GM21367 (cell line): ENCODE measurements around the gene GAL3ST3.
"Not testable (repeated sequence)": the region's sequence is repeated elsewhere in the genome, so short reads cannot be mapped to it uniquely, and the experiment has no call there.

ENCODE experiments used
- ATAC-seq: cut with Tn5 transposase; IDR thresholded peaks from one replicate; pipeline ENCODE4 v1.9.1; 2021; ENCODE audit not compliant: unreplicated experiment

Gene GAL3ST3, protein sequence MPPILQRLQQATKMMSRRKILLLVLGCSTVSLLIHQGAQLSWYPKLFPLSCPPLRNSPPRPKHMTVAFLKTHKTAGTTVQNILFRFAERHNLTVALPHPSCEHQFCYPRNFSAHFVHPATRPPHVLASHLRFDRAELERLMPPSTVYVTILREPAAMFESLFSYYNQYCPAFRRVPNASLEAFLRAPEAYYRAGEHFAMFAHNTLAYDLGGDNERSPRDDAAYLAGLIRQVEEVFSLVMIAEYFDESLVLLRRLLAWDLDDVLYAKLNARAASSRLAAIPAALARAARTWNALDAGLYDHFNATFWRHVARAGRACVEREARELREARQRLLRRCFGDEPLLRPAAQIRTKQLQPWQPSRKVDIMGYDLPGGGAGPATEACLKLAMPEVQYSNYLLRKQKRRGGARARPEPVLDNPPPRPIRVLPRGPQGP

GRCh38 chr11:66048547-66049323 lies at the start of gene GAL3ST3:
GAL3ST3 (minus strand) TSS chr11:66049161; CDS start chr11:66045415, 3,746 bp downstream.
- ATAC-seq: no peak

GRCh38 chr11:66092125-66092524 lies 43.2 kb upstream of the GAL3ST3 start:
- not testable (repeated sequence) for ATAC-seq

- ATAC-seq: no peak
These were observed 41.3 kb upstream of the GAL3ST3 start for GRCh38 chr11:66090288-66090687.

GRCh38 chr11:66089067-66089466 lies 40.1 kb upstream of the GAL3ST3 start:
- no peak for ATAC-seq

- ATAC-seq: no peak
These were observed 38.4 kb upstream of the GAL3ST3 start for GRCh38 chr11:66087148-66087908.

GRCh38 chr11:66084821-66085475 lies 36.0 kb upstream of the GAL3ST3 start:
- no peak for ATAC-seq

- no peak for ATAC-seq
These were observed 34.8 kb upstream of the GAL3ST3 start for GRCh38 chr11:66083767-66084166.

- no peak for ATAC-seq
These were observed 34.2 kb upstream of the GAL3ST3 start for GRCh38 chr11:66082946-66083698.

GRCh38 chr11:66081505-66081904 lies 32.5 kb upstream of the GAL3ST3 start:
- ATAC-seq: peak; percentile 57

DNA sequence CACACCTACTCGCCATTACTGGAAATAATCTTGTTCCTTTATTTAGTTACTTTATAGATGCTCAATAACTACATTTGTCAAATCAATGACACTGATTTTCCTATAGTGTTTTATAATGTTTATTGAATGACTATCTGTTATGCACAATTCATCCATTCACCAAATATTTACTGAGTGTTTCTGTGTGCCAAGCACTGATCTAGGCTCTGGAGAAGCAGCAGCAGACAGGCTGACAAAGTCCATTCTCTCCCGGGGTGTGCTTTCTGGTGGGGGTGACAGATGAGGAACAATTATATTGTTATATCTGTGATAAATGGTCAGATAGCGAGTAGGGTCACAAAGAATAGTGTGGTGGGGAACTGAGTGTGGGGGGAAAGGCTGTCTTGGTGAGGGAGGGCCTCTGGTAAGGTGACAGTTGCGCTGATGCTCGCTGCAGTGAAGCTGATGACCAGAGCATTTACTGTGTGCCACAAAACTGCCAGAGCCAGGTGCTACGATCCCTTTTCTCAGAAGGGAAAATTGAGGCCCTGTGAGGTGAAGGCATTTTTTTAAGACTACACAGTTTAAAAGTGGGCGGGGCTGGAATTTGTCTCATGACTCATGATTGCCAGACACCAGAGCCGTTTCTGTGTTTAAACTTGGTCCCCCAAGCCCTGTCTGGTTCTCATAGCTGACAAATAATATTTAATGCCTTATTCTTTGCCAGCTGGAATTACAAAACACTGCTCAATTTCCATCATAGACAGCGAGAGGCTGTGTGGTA lies 31.3 kb upstream of the GAL3ST3 start:
- no peak for ATAC-seq

DNA sequence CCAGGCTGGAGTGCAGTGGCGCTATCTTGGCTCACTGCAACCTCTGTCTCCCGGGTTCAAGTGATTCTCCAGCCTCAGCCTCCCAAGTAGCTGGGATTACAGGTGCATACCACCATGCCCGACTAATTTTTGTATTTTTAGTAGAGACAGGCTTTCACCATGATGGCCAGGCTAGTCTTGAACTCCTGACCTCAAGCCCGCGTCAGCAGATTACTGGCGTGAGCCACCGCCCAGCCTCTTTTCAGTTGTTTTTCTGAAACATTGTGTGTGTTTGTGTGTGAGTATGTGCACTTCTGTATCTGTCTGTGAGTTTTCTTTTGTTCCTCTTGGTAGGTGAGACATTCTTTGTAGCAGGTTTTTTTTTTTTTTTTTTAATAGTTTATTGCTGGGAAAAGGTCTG lies 30.0 kb upstream of the GAL3ST3 start:
- ATAC-seq: not testable (repeated sequence)

DNA sequence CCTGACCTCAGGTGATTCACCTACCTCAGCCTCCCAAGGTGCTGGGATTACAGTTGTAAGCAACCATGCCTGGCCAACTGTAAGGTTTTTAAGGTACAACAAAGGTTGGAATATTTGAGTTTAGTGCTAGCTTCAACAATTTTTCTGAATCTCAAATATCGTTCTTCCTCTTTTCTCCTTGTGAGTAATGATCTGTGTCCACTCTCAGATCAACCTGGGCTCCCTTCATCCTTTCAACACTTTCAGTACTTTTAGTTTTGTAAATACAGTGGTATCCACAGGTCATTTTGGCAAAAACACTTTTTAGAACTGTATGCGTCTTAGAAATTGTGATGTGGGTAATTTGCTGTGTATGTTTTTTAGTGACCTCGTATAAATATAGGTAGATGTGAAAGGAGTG lies 29.0 kb upstream of the GAL3ST3 start:
- ATAC-seq: no peak

DNA sequence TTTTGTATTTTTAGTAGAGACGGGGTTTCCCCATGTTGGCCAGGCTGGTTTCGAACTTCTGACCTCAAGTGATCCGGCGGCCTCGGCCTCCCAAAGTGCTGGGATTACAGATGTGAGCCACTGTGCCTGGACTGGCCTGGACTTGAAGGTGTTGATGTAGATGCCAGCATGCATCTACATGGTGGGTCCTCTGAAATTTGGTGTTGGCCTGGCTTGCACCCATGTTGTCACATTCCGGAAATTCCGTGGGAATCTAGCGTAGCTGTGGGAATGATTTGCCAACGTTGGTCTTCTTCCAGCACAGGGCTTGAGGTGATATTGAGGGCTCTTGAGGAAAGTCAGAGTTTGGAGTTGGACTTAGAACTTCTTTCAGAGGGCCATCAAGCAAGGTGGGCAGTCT lies 27.6 kb upstream of the GAL3ST3 start:
- no peak for ATAC-seq

DNA sequence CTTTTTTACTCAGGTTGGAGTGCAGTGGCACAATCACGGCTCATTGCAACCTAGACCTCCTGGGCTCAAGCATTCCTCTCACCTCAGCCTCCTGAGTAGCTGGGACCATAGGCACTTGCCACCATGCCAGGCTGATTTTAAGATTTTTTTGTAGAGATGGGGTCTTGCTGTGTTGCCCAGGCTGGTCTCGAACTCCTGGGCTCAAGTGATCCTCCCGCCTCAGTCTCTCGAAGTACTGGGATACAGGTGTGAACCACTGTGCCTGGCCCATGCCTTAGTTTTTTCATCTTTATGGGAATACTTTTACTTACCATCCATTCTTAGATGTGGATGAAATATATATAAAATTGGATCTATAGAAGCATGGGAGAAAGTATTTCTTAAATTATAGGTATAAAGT lies 26.3 kb upstream of the GAL3ST3 start:
- ATAC-seq: no peak

DNA sequence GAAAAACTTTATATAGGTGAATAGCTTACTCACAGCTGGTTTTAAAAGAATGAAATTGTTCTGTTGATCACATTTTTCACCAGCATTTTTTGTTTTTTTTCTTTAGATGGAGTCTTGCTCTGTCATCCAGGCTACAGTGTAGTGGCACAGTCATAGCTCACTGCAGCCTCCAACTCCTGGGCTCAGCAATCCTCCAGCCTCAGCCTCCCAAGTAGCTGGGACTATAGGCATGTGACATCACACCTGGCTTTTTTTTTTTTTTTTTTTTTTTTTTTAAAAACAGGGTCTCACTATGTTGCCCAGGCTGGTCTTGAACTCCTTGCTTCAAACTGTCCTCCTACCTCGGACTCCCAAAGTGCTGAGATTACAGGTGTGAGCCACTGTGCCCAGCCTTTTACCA lies 24.7 kb upstream of the GAL3ST3 start:
- ATAC-seq: no peak

- no peak for ATAC-seq
These were observed 23.6 kb upstream of the GAL3ST3 start for GRCh38 chr11:66072518-66072917.

DNA sequence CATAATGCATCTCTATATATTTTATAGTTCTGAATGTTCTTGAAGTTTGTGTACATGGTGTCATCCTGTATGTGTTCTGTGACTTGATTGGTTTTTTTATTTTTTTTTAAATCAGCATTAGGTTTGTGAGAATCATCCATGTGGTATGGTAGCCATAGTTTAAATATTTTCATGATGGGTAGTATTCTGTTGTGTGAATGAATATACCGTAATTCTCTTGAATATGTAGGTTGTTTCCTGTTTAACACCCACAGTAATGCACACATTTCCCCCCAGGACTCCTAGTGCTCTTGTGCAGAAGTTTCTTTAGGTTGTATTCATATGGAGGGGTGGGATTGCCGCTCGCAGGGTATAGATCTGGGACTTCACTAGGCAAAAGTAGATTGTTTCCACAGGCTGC lies 23.1 kb upstream of the GAL3ST3 start:
- no peak for ATAC-seq

DNA sequence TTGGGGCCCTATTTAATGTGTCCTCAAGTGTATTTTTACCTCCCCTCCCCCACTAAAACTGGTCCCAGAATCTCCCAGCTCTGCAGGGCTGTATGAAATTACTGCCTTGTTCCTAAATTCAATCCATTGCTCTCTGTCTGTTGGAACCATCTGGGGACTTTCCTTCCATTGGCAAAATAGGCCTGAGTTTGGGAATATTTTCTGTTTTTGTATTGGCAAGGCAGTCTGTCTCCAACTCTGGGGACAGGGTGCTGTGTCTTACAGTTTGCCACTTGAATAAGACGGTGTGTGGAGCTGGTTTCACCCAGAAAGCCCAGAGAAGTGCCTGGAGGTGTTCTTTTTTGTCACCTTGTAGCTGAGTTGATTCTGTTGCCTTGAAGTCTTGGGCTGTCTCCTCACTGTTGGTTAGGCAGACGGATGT lies 22.4 kb upstream of the GAL3ST3 start:
- no peak for ATAC-seq

DNA sequence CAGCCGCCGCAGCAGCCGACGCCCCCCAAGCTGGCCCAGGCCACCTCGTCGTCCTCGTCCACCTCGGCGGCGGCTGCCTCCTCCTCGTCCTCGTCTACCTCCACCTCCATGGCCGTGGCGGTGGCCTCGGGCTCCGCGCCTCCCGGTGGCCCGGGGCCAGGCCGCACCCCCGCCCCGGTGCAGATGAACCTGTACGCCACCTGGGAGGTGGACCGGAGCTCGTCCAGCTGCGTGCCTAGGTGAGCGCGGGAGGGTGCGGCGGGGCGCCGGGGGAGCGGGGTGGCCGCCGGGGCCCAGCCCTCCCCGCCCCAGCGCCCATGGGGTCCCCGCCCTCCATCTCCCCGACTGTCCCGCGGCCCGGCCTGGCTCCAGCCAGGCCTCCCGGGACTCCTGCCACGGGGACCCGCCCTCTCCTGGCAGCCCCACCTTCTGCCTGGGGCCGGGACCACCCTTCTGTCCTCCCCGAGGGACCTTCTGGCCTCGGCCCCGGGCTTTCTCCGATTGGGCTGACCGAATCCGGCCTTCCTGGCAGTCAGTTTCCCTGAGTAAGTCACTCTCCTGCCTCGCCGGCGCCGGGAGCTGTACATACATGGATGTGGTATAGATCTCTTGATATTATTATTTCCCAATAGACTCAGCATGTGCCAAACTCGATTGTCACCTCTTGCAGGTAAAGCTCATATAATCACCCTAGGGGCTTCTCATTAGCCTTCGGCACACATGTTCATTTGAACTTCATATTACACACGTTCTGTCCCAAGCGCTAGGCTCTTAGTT lies 21.8 kb upstream of the GAL3ST3 start:
- ATAC-seq: no peak
